GM18858 (cell line): Measurements from ENCODE around the gene NANOS3.

ENCODE experiments used
- ATAC-seq: cut with Tn5 transposase; IDR thresholded peaks from one replicate; pipeline ENCODE4 v1.9.1; 2021; ENCODE audit not compliant: unreplicated experiment

Gene NANOS3

DNA sequence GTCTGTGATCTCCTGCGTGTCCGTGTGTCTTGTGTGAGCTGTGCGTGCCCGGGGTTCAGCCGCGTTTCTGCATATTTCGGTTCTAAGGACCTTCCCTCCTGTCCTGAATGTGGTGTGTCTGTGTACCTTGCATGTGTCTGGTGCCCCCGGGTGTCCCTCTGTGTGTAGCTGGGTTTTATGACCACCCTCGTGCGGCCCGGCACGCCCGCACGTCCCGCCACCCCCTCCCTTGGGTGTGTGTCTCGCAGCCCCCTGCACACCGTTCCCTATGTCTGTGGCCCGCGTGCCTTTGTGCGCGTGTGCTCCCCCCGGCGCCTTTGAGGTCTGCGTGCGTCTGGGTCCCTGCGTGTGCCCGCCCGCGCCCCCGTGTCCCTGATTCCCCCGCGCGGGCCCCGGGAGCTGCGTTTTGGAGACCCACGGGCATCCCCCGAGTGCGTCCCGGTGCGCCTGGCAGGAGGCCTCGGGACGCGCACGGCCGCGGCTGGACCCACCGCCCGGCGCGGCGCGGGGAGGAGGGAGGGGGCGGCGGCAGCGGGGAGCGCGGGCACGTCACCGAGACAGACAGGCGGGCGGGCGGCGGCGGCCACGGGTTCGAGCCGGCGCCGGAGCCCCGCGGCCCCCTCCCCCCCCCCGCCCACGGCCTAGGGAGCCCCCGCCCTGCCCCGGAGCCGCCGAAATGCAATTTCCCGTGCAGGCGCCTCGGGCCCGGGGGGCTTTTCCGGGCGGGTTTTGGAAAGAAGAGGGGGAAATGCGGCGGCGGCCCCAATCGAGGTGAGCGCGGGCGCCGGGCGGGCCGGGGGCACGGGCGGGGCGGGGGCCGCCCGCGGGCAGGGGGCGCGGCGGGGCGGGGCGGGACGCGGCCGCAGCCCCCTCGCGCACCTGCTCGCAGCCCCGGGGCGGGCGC lies 12.0 kb upstream of the NANOS3 start:
- no peak for ATAC-seq

GRCh38 chr19:13865571-13866462 lies 11.1 kb upstream of the NANOS3 start:
- ATAC-seq = no peak

GRCh38 chr19:13866463-13867046 lies 10.4 kb upstream of the NANOS3 start:
- no peak for ATAC-seq

GRCh38 chr19:13868663-13869062 lies 8.3 kb upstream of the NANOS3 start:
- ATAC-seq = no peak

DNA sequence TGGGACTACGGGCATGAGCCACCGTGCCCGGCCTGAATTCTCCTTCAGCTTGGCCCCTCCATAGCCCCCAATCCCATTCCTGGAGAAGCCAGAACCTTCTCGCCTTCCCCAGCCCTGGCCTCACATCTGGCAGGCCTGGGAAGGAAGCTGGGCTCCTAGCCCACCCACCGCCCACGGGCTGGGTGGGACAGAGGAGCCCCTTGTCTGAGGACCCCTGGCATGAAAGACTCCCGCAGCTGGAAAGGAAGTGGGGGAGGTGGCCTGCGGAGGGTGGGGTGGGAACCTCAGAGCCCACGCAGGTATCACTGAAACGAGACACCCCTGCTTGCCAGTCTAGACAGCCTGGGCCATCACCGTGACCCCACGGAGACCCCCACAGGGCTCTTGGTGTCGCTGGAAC lies 7.7 kb upstream of the NANOS3 start:
- ATAC-seq = no peak

DNA sequence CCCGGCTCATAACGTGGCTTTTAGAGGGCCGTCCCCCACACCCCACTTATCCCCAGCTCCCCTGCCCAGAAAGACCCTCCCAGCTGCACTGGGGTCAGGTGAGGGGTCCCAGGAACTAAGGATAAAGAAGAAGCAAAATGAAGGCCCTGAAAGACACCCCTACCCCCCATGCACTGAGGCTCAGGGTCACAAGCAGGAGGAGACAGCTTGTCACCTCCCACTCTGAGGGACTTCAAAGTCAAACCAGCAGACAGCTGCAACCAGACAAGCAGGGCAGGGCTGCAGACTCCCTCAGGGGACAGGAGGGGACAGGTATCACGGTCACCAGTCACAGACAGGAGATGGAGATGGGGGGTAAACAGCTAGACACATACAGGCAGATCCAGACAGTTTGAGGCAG lies 6.1 kb upstream of the NANOS3 start:
- no peak for ATAC-seq

DNA sequence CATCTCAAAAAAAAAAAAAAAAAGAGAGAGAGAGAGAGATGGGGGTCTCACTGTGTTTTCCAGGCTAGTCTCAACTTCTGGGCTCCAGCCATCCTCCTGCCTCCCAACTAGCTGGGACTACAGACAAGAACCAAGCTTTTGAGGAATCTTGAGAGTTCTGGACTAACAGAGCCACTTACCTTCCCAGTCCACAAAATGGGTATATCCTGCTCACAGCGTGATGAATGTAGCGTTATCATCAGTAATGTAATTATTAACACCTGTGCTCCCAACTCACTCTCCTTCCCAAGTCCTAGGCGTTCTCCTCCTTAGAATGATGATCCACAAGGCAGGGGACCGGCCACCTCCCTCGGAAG lies 4.6 kb upstream of the NANOS3 start:
- no peak for ATAC-seq

DNA sequence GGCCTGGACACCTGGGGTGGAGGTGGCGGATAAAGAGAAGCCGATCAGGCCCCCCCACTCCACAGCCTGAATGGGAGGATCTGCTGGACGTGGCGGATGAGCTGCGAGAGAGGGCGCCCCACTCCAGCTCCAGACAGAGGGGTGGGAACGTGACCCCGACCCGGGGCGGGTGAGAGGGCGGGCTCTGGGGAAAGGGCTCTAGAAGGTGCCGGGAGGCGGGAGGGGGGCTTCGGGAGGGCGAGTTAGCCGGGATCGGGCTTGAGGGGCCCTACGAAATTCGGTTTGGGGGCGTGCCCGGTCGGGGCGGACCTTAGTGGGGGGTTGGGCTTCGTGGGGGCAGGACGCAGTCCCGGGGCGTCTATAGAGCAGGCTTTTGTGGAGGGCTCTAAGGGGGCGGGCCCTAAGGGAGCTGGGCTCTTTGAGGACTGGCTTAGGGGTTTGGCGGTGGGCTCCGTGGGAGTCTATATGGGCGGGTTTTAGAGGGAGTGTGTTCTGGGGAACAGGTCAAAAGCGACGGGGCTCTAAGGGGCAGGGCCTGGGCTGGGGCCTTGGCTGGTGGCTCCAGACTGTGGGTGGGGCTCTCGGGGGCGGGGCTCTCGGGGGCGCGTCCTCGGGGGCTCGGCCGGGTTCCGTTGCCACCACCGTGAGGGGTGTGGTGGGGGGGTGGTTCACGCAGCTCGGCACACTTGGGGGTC lies 4.1 kb upstream of the NANOS3 start:
- no peak for ATAC-seq

DNA sequence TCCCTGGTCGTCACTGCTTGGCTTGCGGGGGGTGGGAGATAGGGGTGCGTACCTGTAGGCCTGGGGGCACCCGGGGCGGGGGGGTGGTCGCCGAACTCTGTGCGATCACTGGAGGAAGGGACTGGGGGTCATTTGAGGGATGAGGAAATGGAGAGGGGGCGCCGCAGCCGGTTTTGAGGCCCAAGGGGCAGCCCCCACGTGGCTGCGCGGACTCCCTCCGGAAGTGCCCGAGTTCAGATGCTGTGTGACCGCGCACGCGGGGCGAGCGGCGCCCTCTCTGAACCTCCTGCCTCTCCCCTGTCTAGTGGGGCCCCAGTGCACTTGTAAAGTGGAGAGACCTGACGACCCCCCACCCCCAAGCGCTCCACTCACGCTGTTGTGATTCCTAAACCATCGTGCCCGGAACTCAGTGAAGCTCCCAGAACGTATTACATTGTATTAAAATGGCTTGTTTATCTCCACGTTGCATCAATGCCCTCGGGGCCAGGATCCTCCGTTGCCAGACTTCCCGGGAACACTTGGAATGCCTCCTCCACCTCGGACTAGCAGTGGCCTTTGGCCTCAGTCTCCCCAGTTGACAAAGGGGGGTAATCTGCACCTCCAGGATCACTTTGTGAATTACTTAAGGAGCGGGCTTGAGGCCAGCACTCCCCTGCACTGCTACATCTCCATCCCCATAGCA lies 3.0 kb upstream of the NANOS3 start:
- ATAC-seq = no peak

DNA sequence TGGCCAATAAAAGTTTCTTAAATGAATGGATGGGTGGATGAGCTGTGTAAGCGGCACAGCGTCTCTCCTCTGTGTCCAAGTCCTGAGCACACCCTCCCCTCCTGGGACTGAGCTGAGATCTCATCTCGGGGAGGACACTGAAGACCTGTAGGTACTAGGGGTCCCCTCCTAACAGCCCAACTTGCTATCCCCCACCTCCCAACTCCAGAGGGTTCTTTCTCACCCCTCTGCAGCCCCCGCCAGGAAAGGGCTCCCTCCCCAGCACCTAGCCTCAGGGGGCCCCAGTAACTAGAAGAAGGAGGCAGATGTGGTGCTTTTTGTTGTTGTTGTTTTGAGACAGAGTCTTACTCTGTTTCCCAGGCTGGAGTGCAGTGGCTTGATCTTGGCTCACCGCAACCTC lies 1.1 kb upstream of the NANOS3 start:
- no peak for ATAC-seq

DNA sequence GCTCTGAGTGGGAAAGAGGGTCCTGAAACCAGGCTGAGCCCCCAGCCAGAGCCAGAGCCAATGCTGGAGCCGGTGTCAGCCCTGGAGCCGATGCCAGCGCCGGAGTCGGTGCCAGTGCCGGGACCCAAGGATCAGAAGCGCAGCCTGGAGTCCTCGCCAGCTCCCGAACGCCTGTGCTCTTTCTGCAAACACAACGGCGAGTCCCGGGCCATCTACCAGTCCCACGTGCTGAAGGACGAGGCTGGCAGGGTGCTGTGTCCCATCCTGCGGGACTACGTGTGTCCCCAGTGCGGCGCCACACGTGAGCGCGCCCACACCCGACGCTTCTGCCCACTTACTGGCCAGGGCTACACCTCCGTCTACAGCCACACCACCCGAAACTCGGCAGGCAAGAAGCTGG lies 369 bp downstream of the NANOS3 start:
- ATAC-seq = no peak

GRCh38 chr19:13880059-13881043 lies 3.4 kb downstream of the NANOS3 start:
- ATAC-seq = peak; percentile 62

GRCh38 chr19:13881251-13881691 lies 4.3 kb downstream of the NANOS3 start:
- no peak for ATAC-seq

DNA sequence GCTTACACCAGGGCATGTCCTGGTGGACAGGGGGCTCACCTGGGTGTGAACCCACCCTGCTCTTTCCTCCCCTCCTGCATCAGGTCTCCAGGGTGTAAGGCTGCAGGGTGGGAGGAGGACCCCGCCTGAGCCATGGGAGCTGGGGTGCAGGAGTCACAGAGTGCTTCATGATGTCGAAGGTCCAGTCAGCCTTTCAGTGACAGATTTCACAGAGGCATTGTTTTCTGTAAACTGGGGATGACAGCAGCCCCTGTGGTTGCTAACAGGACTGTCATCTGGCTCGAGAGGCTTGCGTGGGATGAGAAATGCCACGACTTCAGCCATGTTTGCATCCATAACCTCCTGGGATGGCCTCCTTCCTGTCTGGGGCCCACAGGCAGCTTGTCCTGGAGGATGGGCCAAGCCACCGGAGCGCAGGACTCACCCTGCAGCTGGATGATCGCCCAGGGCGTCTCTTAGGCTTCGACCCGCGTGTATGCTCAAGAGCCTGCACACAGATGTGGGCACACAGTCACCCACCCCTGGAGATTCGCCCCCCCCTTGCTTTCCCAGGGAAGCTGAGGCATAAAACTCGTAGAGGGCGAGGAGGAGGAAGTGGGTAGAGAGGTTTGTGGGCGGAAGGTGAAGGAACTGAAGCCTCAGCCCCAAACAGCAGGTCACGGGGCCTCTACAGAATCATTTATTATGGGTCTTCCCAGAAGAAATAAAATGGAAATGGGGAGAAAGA lies 4.9 kb downstream of the NANOS3 start:
- ATAC-seq = no peak

GRCh38 chr19:13882419-13882795 lies 5.5 kb downstream of the NANOS3 start:
- no peak for ATAC-seq

GRCh38 chr19:13882836-13883235 lies 5.9 kb downstream of the NANOS3 start:
- ATAC-seq = no peak

GRCh38 chr19:13883516-13884064 lies 6.7 kb downstream of the NANOS3 start:
- ATAC-seq = no peak
